Body of pancreas (tissue), 4 donors: ENCODE measurements around the gene SH3PXD2A. TPM values are rescaled to one million over a fixed set of nuclear protein-coding genes. Genes with fewer than 3 reads are reported as not detected.

Experiments used
- ATAC-seq: fragments of 150-250 bp; one replicate; pipeline ENCODE4 v1.9.1; 2016
- DNase-seq, 4 donors: peaks; one replicate each; pipeline ENCODE4 v3.0.0-alpha.2; 2019
- H3K27ac ChIP-seq, 4 donors: fragments of 200-600 bp; sonication (generic); 1 replicate in 3 of 4; 2 replicates in 1 of 4; pipeline versions ENCODE4 v1.5.1 to v1.6.1; 2016 to 2019; ENCODE audit warnings: mild to moderate bottlenecking in 1 of 4, mixed read lengths in 1 of 4, moderate library complexity in 1 of 4
- H3K27me3 ChIP-seq, 2 donors: fragments of 200-600 bp; sonication (generic); one replicate each; pipeline ENCODE4 v1.6.0; 2016; ENCODE audit warnings: mild to moderate bottlenecking in 1 of 2
- H3K36me3 ChIP-seq, 2 donors: fragments of 200-600 bp; sonication (generic); replicated peaks in 1 of 2; 2 replicates each; pipeline ENCODE4 v1.5.1; 2016; ENCODE audit warnings: low read depth in 2 of 2; ENCODE audit not compliant: insufficient read depth in 1 of 2
- H3K4me1 ChIP-seq: fragments of 200-600 bp; sonication (generic); one replicate; pipeline ENCODE4 v1.6.0; 2016
- H3K4me3 ChIP-seq, 2 donors: fragments of 200-600 bp; sonication (generic); 1 replicate in 1 of 2; 2 replicates in 1 of 2; pipeline ENCODE4 v1.5.1; 2016 to 2019
- H3K9me3 ChIP-seq, 3 donors: fragments of 200-600 bp; sonication (generic); 1 replicate in 2 of 3; 2 replicates in 1 of 3; pipeline ENCODE4 v1.5.1; 2016
- CTCF ChIP-seq, 7 experiments: fragments of 450-650 bp in 4 of 7; fragments of 200-600 bp in 3 of 7; sonication (generic) in 3 of 7; IDR thresholded peaks; one replicate each; pipeline ENCODE4 v1.5.1; 2016 to 2019; ENCODE audit warnings: antibody characterized with exemption in 7 of 7
- POLR2A ChIP-seq, 3 donors: fragments of 450-650 bp; IDR thresholded peaks; one replicate each; pipeline ENCODE4 v1.6.1; 2016; ENCODE audit warnings: antibody characterized with exemption in 3 of 3, mild to moderate bottlenecking in 2 of 3
- WGBS, 2 donors: methylation state at CpG; one replicate each; pipeline ENCODE4 v1.1.5; 2017; 5-methylcytosine and 5-hydroxymethylcytosine counted together
- intact Hi-C: fragments of 100-400 bp; cut with DNase I; formaldehyde crosslinking; loops from one replicate; pipeline ENCODE4 v1.15.1; 2023
- total RNA-seq, 2 donors: library from RNA; depleted of rRNA; stranded (reverse); fragments of >200 nt; gene quantifications; one replicate each; pipeline ENCODE4 v1.1.0, GENCODE V29; 2016

Gene SH3PXD2A
- total RNA-seq, 2 donors from 2014 or later: 7.3 to 9.9 TPM

- peaks cover 0 to 10% of the 10 kb centered on the region in 2 donors for H3K36me3 ChIP-seq
- 40 to 44% methylated on average over 9 of the region's 9 CpGs for WGBS, 2 donors
- no peak for TF ChIP-seq CTCF (IDR thresholded peaks at IDR 0.05)
- TF ChIP-seq POLR2A (IDR thresholded peaks at IDR 0.05): no peak
- no peak overlapping the region for H3K4me3 ChIP-seq
- H3K9me3 ChIP-seq: no peaks in the 10 kb centered on the region
- H3K27ac ChIP-seq: peak overlapping the region; percentile 48 to 75 (median 60)
- intact Hi-C loops: no loop called here
- no peaks in the 10 kb centered on the region for H3K27me3 ChIP-seq
- DNase-seq (peak in 3 of 4 donors; percentile 33 to 51 (median 50)), ATAC-seq (peak; percentile 33)
- H3K4me1 ChIP-seq: peaks cover 45% of the 10 kb centered on the region
Measured at GRCh38 chr10:103895411-103896186, 40.2 kb upstream of the SH3PXD2A start.

GRCh38 chr10:103894441-103894864 is 39.1 kb upstream of the SH3PXD2A start:
- H3K27ac ChIP-seq: peak overlapping the region in 3 of 4 donors; percentile 48 to 75 (median 63)
- 38 to 40% methylated on average over 4 of the region's 4 CpGs for WGBS, 2 donors
- H3K9me3 ChIP-seq: no peaks in the 10 kb centered on the region
- ATAC-seq (no peak), DNase-seq (peak in 1 of 4 donors; percentile 34)
- H3K27me3 ChIP-seq: no peaks in the 10 kb centered on the region
- H3K4me1 ChIP-seq: peaks cover 56% of the 10 kb centered on the region
- H3K4me3 ChIP-seq: no peak overlapping the region
- intact Hi-C loops: no loop called here
- TF ChIP-seq CTCF (IDR thresholded peaks at IDR 0.05): no peak
- TF ChIP-seq POLR2A (IDR thresholded peaks at IDR 0.05): no peak
- H3K36me3 ChIP-seq: peaks cover 0 to 10% of the 10 kb centered on the region in 2 donors

- no peak for TF ChIP-seq POLR2A (IDR thresholded peaks at IDR 0.05)
- TF ChIP-seq CTCF (IDR thresholded peaks at IDR 0.05): no peak
- Histone ChIP-seq H3K36me3 (peaks cover 0 to 7% of the 10 kb centered on the region in 2 donors), H3K4me3 (no peak overlapping the region), H3K9me3 (no peaks in the 10 kb centered on the region), H3K27ac (peak overlapping the region in 3 of 4 donors; percentile 48 to 75 (median 63)), H3K27me3 (no peaks in the 10 kb centered on the region), H3K4me1 (peaks cover 63% of the 10 kb centered on the region)
- 41 to 69% methylated on average over 2 of the region's 2 CpGs for WGBS, 2 donors
- no peak for DNase-seq
- no peak for ATAC-seq
- intact Hi-C loops: no loop called here
Measured at GRCh38 chr10:103893817-103894216, 38.4 kb upstream of the SH3PXD2A start.

GRCh38 chr10:103892181-103892580 is 36.8 kb upstream of the SH3PXD2A start:
- no peaks in the 10 kb centered on the region for H3K9me3 ChIP-seq
- peaks cover 0 to 2% of the 10 kb centered on the region in 2 donors for H3K36me3 ChIP-seq
- no peak for TF ChIP-seq POLR2A (IDR thresholded peaks at IDR 0.05)
- no peak for TF ChIP-seq CTCF (IDR thresholded peaks at IDR 0.05)
- no peaks in the 10 kb centered on the region for H3K27me3 ChIP-seq
- 70 to 81% methylated on average over 3 of the region's 3 CpGs for WGBS, 2 donors
- H3K4me3 ChIP-seq: no peak overlapping the region
- no peak overlapping the region for H3K27ac ChIP-seq
- intact Hi-C loops: no loop called here
- H3K4me1 ChIP-seq: peaks cover 78% of the 10 kb centered on the region
- ATAC-seq: no peak
- DNase-seq: no peak
